AG09319 (cell line): ENCODE measurements around the gene NRBF2.

Experiments
- DNase-seq: peaks from one replicate; pipeline ENCODE4 v3.0.0-alpha.2; 2010; ENCODE audit warnings: low read depth; ENCODE audit errors: extremely low read depth
- TF ChIP-seq, protein P1 (sequence below): IDR thresholded peaks from 2 replicates; pipeline ENCODE4 v1.5.1; 2011; ENCODE audit warnings: low read depth, mild to moderate bottlenecking, inconsistent platforms, low read length, moderate library complexity

Gene NRBF2

DNA sequence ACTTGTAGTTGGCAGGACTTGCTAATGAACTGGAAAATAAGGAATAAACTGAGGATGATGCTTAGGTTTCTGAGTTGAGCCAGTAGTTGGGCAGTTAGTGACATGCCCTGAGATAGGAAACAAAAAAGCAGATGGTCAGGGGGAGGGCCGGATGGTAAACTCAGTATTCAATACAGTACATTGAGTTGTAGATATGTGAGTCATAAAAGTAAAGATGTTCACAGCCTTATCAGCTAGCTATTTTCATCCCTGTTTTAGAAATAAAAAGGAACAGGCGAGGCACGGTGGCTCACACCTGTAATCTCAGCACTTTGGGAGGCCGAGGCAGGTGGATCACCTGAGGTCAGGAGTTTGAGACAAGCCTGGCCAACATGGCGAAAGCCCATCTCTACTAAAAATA lies 22.2 kb upstream of the NRBF2 start:
- DNase-seq = no peak
- TF ChIP-seq, protein P1, sequence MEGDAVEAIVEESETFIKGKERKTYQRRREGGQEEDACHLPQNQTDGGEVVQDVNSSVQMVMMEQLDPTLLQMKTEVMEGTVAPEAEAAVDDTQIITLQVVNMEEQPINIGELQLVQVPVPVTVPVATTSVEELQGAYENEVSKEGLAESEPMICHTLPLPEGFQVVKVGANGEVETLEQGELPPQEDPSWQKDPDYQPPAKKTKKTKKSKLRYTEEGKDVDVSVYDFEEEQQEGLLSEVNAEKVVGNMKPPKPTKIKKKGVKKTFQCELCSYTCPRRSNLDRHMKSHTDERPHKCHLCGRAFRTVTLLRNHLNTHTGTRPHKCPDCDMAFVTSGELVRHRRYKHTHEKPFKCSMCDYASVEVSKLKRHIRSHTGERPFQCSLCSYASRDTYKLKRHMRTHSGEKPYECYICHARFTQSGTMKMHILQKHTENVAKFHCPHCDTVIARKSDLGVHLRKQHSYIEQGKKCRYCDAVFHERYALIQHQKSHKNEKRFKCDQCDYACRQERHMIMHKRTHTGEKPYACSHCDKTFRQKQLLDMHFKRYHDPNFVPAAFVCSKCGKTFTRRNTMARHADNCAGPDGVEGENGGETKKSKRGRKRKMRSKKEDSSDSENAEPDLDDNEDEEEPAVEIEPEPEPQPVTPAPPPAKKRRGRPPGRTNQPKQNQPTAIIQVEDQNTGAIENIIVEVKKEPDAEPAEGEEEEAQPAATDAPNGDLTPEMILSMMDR = no peak

DNA sequence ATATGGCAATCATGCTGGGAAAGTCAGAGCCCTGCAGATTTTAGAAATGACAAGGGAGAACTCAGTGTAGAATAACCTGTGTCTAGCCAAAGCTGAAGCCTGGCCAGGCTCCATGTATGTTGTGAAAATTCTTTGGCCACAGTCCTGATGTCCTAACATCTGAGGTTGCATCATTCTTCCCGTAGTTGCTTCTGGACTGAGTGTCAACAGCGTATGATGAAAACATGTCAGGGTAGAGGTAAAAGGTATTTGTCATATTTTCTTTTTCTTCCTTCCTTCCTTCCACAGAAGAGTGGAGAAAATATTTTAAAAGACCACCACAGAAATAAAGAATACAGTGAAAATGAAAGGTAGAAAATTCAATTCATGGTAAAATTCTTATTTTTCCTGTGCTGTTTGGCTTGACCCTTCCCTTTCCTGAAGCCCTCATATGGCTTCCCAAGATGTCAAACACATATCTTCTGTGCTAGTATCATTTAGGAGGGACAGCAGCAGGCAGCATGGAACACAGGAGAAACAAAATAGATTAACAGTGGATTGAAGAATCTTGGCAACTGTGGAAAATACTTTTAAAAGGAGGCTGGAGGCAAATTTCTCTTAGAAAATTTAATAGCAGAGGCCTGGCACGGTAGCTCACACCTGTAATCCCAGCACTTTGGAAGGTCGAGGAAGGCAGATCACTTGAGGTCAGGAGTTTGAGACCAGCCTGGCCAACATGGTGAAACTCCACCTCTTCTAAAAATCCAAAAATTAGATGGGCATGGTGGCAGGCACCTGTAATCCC lies 18.9 kb upstream of the NRBF2 start:
- TF ChIP-seq, protein P1 = no peak
- DNase-seq = peak; percentile 86

DNA sequence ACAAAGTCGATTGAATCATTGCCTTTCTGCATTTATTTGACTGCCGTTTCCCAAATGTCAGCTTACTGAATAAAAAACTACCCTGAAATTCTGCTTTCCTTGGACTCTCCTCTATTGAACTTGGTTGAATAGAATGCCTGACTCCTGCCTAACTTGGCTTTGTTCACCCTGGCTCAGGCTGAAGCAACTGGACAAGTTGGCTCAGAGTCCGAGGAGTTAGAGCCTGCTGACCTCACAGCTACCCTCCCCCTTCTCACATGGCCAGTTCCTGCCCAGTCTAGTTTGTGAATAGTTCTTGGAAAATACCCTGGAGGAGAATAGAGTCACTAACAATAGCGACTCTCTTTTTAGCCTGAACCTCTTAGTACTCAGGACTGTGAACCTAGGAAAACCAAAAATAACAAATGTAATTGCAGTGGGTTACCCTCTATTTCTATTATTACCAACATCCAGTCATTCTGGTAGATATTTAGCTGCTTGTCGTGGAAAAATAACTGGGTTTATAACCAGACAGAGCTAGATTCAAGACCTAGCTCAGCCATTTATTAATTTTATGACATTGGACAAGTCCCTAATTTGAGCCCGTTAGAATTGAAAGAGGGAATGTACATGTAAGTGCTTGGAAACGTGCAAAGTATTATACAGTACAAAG lies 17.3 kb upstream of the NRBF2 start:
- peak; percentile 91 for DNase-seq
- TF ChIP-seq, protein P1 = no peak

DNA sequence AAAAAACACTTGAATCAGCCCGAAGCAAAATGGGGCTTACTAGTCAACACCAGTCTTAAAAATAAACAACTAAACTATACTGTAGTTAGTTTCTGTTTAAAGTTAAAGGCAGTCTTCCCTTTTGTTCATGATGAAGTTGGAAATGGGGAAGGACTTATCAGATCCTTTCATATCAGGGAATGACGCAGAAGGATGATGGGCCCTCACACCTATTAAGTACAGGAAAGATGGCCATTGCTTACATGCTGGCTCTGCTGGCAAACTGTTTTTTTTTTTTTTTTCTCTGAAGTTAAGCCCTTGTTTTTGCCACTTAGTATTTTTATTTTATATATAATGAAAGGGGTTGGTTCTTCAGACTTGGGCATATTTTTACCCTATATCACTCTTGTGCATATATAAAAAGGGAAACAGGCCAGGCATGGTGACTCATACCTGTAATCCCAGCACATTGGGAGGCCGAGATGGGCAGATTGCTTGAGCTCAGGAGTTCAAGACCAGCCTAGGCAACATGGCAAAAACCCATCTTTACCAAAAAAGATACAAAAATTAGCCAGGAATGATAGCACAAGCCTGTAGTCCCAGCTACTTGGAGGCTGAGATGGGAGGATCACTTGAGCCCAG lies 16.6 kb upstream of the NRBF2 start:
- no peak for DNase-seq
- TF ChIP-seq, protein P1 = no peak

DNA sequence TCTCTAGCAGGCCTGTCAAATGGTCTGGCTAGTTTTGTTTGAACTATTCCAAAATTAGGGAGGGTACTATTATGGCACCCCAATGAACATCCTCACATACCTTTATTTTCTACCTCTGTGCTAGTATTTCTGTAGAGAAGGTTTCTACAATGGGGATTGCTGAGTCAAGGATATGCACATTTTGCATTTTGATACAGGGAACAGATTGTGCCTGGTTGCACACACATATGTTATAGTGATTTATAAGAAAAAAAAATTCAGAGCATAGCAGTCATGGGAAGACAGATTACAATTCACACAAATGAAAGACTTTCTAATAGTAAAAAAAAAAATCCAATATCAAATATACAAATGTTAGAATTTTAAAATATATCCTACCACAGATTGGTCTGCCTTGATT lies 14.1 kb upstream of the NRBF2 start:
- no peak for DNase-seq
- TF ChIP-seq, protein P1 = no peak

DNA sequence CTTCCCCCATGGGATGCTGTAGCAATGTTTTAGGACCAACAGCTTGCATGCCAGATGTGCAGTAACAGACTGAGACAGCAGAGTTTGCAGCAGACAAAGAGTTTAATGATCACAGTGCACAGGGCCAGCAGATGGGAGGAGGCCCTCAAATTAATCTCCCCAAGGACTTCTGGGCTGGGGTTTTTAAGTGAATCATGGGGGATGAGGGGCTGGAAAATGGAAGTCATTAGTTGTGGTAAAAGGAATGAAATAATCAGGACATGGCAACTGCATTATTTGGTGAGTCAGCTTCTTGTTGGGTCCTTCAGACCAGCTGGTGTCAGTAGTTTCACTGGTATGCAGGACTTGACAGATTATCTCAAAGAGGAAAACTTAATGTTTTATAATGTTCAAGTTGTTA lies 12.6 kb upstream of the NRBF2 start:
- peak; percentile 94 for DNase-seq
- TF ChIP-seq, protein P1 = no peak; the same call in 1 of the 2 replicates
